ENCODE results near the gene LRRC2. TPM values are rescaled to one million over a fixed set of nuclear protein-coding genes. Genes with fewer than 3 reads are reported as not detected.

Gene LRRC2
- total RNA-seq, 1 experiment from 2014 or later: not detected

- Histone ChIP-seq H3K36me3 (ENCODE audit: control insufficient read depth, insufficient read depth, low read length) (no peaks in the 10 kb centered on the region), H3K9me3 (ENCODE audit: control insufficient read depth, insufficient read depth, low read depth, low read length) (no peaks in the 10 kb centered on the region), H3K4me3 (ENCODE audit: low read depth in 2 of 2, low read length in 2 of 2) (no peak overlapping the region), H3K4me1 (ENCODE audit: control insufficient read depth, insufficient read depth, low read length) (no peaks in the 10 kb centered on the region), H3K27ac (ENCODE audit: low read length) (no peak overlapping the region), H3K27me3 (ENCODE audit: control insufficient read depth, insufficient read depth, low read length) (peaks cover 2% of the 10 kb centered on the region; the same call in 1 of the 2 replicates)
- no peak for ATAC-seq
- TF ChIP-seq CTCF (IDR thresholded peaks at IDR 0.05) (no peak), SIN3A (IDR thresholded peaks at IDR 0.05; ENCODE audit: borderline replicate concordance, insufficient read depth, low read depth, low read length) (no peak), TCF7L2 (IDR thresholded peaks at IDR 0.05; ENCODE audit: low read depth, low read length) (no peak), POLR2AphosphoS5 (IDR thresholded peaks at IDR 0.05; ENCODE audit: low read depth, low read length) (no peak), REST (IDR thresholded peaks at IDR 0.05; ENCODE audit: insufficient read depth in 1 of 2, low read depth in 2 of 2, low read length in 1 of 2) (no peak)
- in situ Hi-C loops (cut with HindIII; ENCODE audit: low pct_unique_long_range_greater_than_20kb, low sequenced_read_pairs): no loop called here
- no TSS peak for BruUV-seq (replicated peaks)
- ChIA-PET CTCF (no interaction called here), POLR2A (no interaction called here)
- no peak for DNase-seq (ENCODE audit: low read depth, low spot score)
- intact Hi-C loops (cut with micrococcal nuclease; ENCODE audit: unreplicated experiment): no loop called here
These were observed 48.3 kb upstream of the LRRC2 start for GRCh38 chr3:46614431-46614830.

GRCh38 chr3:46613313-46614005, 47.4 kb upstream of the LRRC2 start:
- in situ Hi-C loops (cut with HindIII; ENCODE audit: low pct_unique_long_range_greater_than_20kb, low sequenced_read_pairs): no loop called here
- no peaks in the 10 kb centered on the region for H3K4me1 ChIP-seq (ENCODE audit: control insufficient read depth, insufficient read depth, low read length)
- DNase-seq (ENCODE audit: low read depth, low spot score) (no peak), ATAC-seq (no peak)
- no peaks in the 10 kb centered on the region for H3K9me3 ChIP-seq (ENCODE audit: control insufficient read depth, insufficient read depth, low read depth, low read length)
- intact Hi-C loops (cut with micrococcal nuclease; ENCODE audit: unreplicated experiment): no loop called here
- ChIA-PET POLR2A (no interaction called here), CTCF (no interaction called here)
- H3K36me3 ChIP-seq (ENCODE audit: control insufficient read depth, insufficient read depth, low read length): no peaks in the 10 kb centered on the region
- no peak overlapping the region for H3K27ac ChIP-seq (ENCODE audit: low read length)
- TF ChIP-seq REST (IDR thresholded peaks at IDR 0.05; ENCODE audit: insufficient read depth in 1 of 2, low read depth in 2 of 2, low read length in 1 of 2) (no peak), POLR2AphosphoS5 (IDR thresholded peaks at IDR 0.05; ENCODE audit: low read depth, low read length) (no peak), TCF7L2 (IDR thresholded peaks at IDR 0.05; ENCODE audit: low read depth, low read length) (no peak), SIN3A (IDR thresholded peaks at IDR 0.05; ENCODE audit: borderline replicate concordance, insufficient read depth, low read depth, low read length) (no peak), CTCF (IDR thresholded peaks at IDR 0.05) (no peak)
- H3K4me3 ChIP-seq (ENCODE audit: low read depth in 2 of 2, low read length in 2 of 2): no peak overlapping the region
- peaks cover 2% of the 10 kb centered on the region; the same call in 1 of the 2 replicates for H3K27me3 ChIP-seq (ENCODE audit: control insufficient read depth, insufficient read depth, low read length)
- no TSS peak for BruUV-seq (replicated peaks)

Data from Panc1 (cell line).